Trophoblast cell (in vitro differentiated cells and primary cell): Measurements from ENCODE around the gene C2orf81.
A peak's percentile ranks its signal among the peaks of the same experiment; 100 is the strongest.

ENCODE experiments used
- DNase-seq, 2 donors: peaks; one replicate each; pipeline ENCODE4 v3.0.0-alpha.2; 2016
- H2AFZ ChIP-seq: 2 replicates; pipeline ENCODE4 v1.6.1; 2013; ENCODE audit warnings: low read length, moderate library complexity, mild to moderate bottlenecking; ENCODE audit not compliant: insufficient read depth, poor library complexity
- H2AK5ac ChIP-seq: 2 replicates; pipeline ENCODE4 v1.6.1; 2013; ENCODE audit warnings: mild to moderate bottlenecking, low read length
- H2BK120ac ChIP-seq: 2 replicates; pipeline ENCODE4 v1.6.1; 2013; ENCODE audit warnings: low read length, mild to moderate bottlenecking, moderate library complexity; ENCODE audit not compliant: insufficient read depth, poor library complexity
- H2BK12ac ChIP-seq: 2 replicates; pipeline ENCODE4 v1.6.1; 2013; ENCODE audit warnings: mild to moderate bottlenecking, low read length, moderate library complexity
- H2BK5ac ChIP-seq: 2 replicates; pipeline ENCODE4 v1.6.1; 2013; ENCODE audit warnings: low read length, low read depth, moderate library complexity, mild to moderate bottlenecking; ENCODE audit not compliant: poor library complexity
- H3K14ac ChIP-seq: 2 replicates; pipeline ENCODE4 v1.6.1; 2013; ENCODE audit warnings: mild to moderate bottlenecking, low read length
- H3K18ac ChIP-seq: 2 replicates; pipeline ENCODE4 v1.6.1; 2013; ENCODE audit warnings: mild to moderate bottlenecking, low read length
- H3K23ac ChIP-seq: 2 replicates; pipeline ENCODE4 v1.6.1; 2013; ENCODE audit warnings: low read length
- H3K27ac ChIP-seq: 2 replicates; pipeline ENCODE4 v1.5.1; 2013; ENCODE audit warnings: low read depth, mild to moderate bottlenecking, inconsistent platforms, low read length, moderate library complexity
- H3K27me3 ChIP-seq: 2 replicates; pipeline ENCODE4 v1.6.1; 2013; ENCODE audit warnings: inconsistent platforms, mild to moderate bottlenecking, low read length, moderate library complexity; ENCODE audit not compliant: insufficient read depth
- H3K36me3 ChIP-seq, 2 experiments: 1 replicate in 1 of 2; 2 replicates in 1 of 2; pipeline ENCODE4 v1.6.1; 2013; ENCODE audit warnings: low read length in 2 of 2, mild to moderate bottlenecking in 2 of 2, moderate library complexity in 1 of 2; ENCODE audit not compliant: insufficient read depth in 2 of 2, control insufficient read depth in 1 of 2
- H3K4ac ChIP-seq: 2 replicates; pipeline ENCODE4 v1.6.1; 2013; ENCODE audit warnings: low read depth, mild to moderate bottlenecking, low read length, moderate library complexity
- H3K4me1 ChIP-seq, 2 experiments: 1 replicate in 1 of 2; 2 replicates in 1 of 2; pipeline ENCODE4 v1.6.1; 2013; ENCODE audit warnings: low read length in 2 of 2, mild to moderate bottlenecking in 2 of 2, moderate library complexity in 1 of 2; ENCODE audit not compliant: insufficient read depth in 2 of 2, control insufficient read depth in 1 of 2
- H3K4me2 ChIP-seq: 2 replicates; pipeline ENCODE4 v1.6.1; 2013; ENCODE audit warnings: inconsistent platforms, mild to moderate bottlenecking, low read length, moderate library complexity
- H3K4me3 ChIP-seq: 2 replicates; pipeline ENCODE4 v1.5.1; 2013; ENCODE audit warnings: mild to moderate bottlenecking, low read depth, low read length, inconsistent platforms
- H3K79me1 ChIP-seq: one replicate; pipeline ENCODE4 v1.6.1; 2013; ENCODE audit warnings: low read length
- H3K79me2 ChIP-seq: 2 replicates; pipeline ENCODE4 v1.6.1; 2013; ENCODE audit warnings: low read length, mild to moderate bottlenecking; ENCODE audit not compliant: control insufficient read depth, insufficient read depth, poor library complexity
- H3K9ac ChIP-seq: 2 replicates; pipeline ENCODE4 v1.6.1; 2013; ENCODE audit warnings: mild to moderate bottlenecking, low read length
- H3K9me3 ChIP-seq: 2 replicates; pipeline ENCODE4 v1.6.1; 2013; ENCODE audit warnings: low read depth, mild to moderate bottlenecking, control low read depth, inconsistent platforms, low read length; ENCODE audit not compliant: insufficient read depth
- H4K12ac ChIP-seq: 2 replicates; pipeline ENCODE4 v1.6.1; 2013; ENCODE audit warnings: low read depth, mild to moderate bottlenecking, low read length, moderate library complexity
- H4K8ac ChIP-seq: 2 replicates; pipeline ENCODE4 v1.6.1; 2013; ENCODE audit warnings: low read depth, mild to moderate bottlenecking, low read length, moderate library complexity
- H4K91ac ChIP-seq: one replicate; pipeline ENCODE4 v1.6.1; 2013; ENCODE audit warnings: low read depth, mild to moderate bottlenecking, low read length, moderate library complexity
- WGBS: extraction: QIAGEN DNeasy Blood & Tissue Kit; methylation state at CpG from one replicate; pipeline ENCODE4 v1.1.7; 2013; ENCODE audit warnings: missing lambda C conversion rate; ENCODE audit not compliant: insufficient read length, insufficient coverage; ENCODE audit errors: extremely low coverage; 5-methylcytosine and 5-hydroxymethylcytosine counted together

C2orf81 gene

GRCh38 chr2:74383254-74383653 lies 38.2 kb downstream of the C2orf81 start:
- no peak overlapping the region for H4K8ac ChIP-seq
- H3K4ac ChIP-seq = no peak overlapping the region
- no peak overlapping the region for H3K9ac ChIP-seq
- H2AFZ ChIP-seq = no peak overlapping the region
- H3K9me3 ChIP-seq = no peaks in the 10 kb centered on the region
- H2AK5ac ChIP-seq = no peak overlapping the region
- no peak overlapping the region for H2BK5ac ChIP-seq
- no peak overlapping the region for H4K91ac ChIP-seq
- no CpG with 5 or more reads among the region's 1 CpG for WGBS
- H2BK120ac ChIP-seq = no peak overlapping the region
- no peak overlapping the region for H4K12ac ChIP-seq
- H3K4me2 ChIP-seq = no peak overlapping the region
- H3K79me1 ChIP-seq = no peaks in the 10 kb centered on the region
- no peak overlapping the region for H2BK12ac ChIP-seq
- H3K4me3 ChIP-seq = no peak overlapping the region
- no peak for DNase-seq
- H3K27ac ChIP-seq = no peak overlapping the region
- H3K18ac ChIP-seq = no peak overlapping the region
- peaks cover 5 to 8% of the 10 kb centered on the region in 2 experiments for H3K4me1 ChIP-seq
- H3K23ac ChIP-seq = no peak overlapping the region
- H3K36me3 ChIP-seq = peaks cover 4 to 9% of the 10 kb centered on the region in 2 experiments
- H3K14ac ChIP-seq = no peak overlapping the region
- peaks cover 3% of the 10 kb centered on the region for H3K79me2 ChIP-seq
- H3K27me3 ChIP-seq = no peaks in the 10 kb centered on the region

GRCh38 chr2:74381751-74382150 lies 39.7 kb downstream of the C2orf81 start:
- no peaks in the 10 kb centered on the region for H3K9me3 ChIP-seq
- no peak overlapping the region for H3K18ac ChIP-seq
- no peak overlapping the region for H3K4ac ChIP-seq
- H3K79me2 ChIP-seq = peaks cover 3% of the 10 kb centered on the region
- H3K4me3 ChIP-seq = no peak overlapping the region
- H2BK120ac ChIP-seq = no peak overlapping the region
- no peak overlapping the region for H2BK12ac ChIP-seq
- no peak overlapping the region for H4K8ac ChIP-seq
- DNase-seq = no peak
- no peak overlapping the region for H2BK5ac ChIP-seq
- peaks cover 5 to 8% of the 10 kb centered on the region in 2 experiments for H3K4me1 ChIP-seq
- H3K4me2 ChIP-seq = no peak overlapping the region
- H3K27ac ChIP-seq = no peak overlapping the region
- no peak overlapping the region for H2AFZ ChIP-seq
- H4K91ac ChIP-seq = no peak overlapping the region
- no peak overlapping the region for H3K14ac ChIP-seq
- no peaks in the 10 kb centered on the region for H3K79me1 ChIP-seq
- no peak overlapping the region for H2AK5ac ChIP-seq
- H3K23ac ChIP-seq = no peak overlapping the region
- no peak overlapping the region for H4K12ac ChIP-seq
- no CpG with 5 or more reads among the region's 3 CpGs for WGBS
- no peak overlapping the region for H3K9ac ChIP-seq
- peaks cover 10 to 20% of the 10 kb centered on the region in 2 experiments for H3K36me3 ChIP-seq
- H3K27me3 ChIP-seq = no peaks in the 10 kb centered on the region

GRCh38 chr2:74379851-74380789 lies 41.3 kb downstream of the C2orf81 start, which contains the start of gene DCTN1:
DCTN1 (minus strand) TSS chr2:74380311; CDS start chr2:74380037, 274 bp downstream.
- no peak within 1 kb of the TSS for H2AFZ ChIP-seq
- H4K91ac ChIP-seq = no peak within 1 kb of the TSS

GRCh38 chr2:74378007-74378406 lies 43.4 kb downstream of the C2orf81 start:
- WGBS = no CpG with 5 or more reads among the region's 10 CpGs
- H3K27me3 ChIP-seq = no peaks in the 10 kb centered on the region
- H3K27ac ChIP-seq = no peak overlapping the region
- H3K79me2 ChIP-seq = peaks cover 3% of the 10 kb centered on the region
- H3K4ac ChIP-seq = no peak overlapping the region
- no peak overlapping the region for H3K14ac ChIP-seq
- H2BK12ac ChIP-seq = no peak overlapping the region
- H3K4me1 ChIP-seq = peaks cover 5 to 24% of the 10 kb centered on the region in 2 experiments
- H4K91ac ChIP-seq = no peak overlapping the region
- no peak overlapping the region for H3K23ac ChIP-seq
- H2BK120ac ChIP-seq = no peak overlapping the region
- H2BK5ac ChIP-seq = no peak overlapping the region
- H3K4me3 ChIP-seq = no peak overlapping the region
- DNase-seq = no peak
- peaks cover 15 to 26% of the 10 kb centered on the region in 2 experiments for H3K36me3 ChIP-seq
- no peak overlapping the region for H2AFZ ChIP-seq
- no peak overlapping the region for H3K4me2 ChIP-seq
- H3K79me1 ChIP-seq = no peaks in the 10 kb centered on the region
- H2AK5ac ChIP-seq = no peak overlapping the region
- H3K18ac ChIP-seq = no peak overlapping the region
- H3K9ac ChIP-seq = no peak overlapping the region
- no peak overlapping the region for H4K12ac ChIP-seq
- no peaks in the 10 kb centered on the region for H3K9me3 ChIP-seq
- H4K8ac ChIP-seq = no peak overlapping the region

More at GRCh38 chr2:74379851-74380789, 41.3 kb downstream of the C2orf81 start, which contains the start of gene DCTN1:
- peak in 1 of 2 donors; percentile 6 for DNase-seq
- Histone ChIP-seq H3K9me3 (no peaks in the 10 kb centered on the region), H3K27ac (no peak within 1 kb of the TSS), H2BK5ac (no peak within 1 kb of the TSS), H3K4me1 (peaks cover 5 to 8% of the 10 kb centered on the region in 2 experiments), H3K23ac (no peak within 1 kb of the TSS), H3K4me3 (no peak within 1 kb of the TSS), H3K79me2 (peaks cover 3% of the 10 kb centered on the region), H3K36me3 (peaks cover 14 to 26% of the 10 kb centered on the region in 2 experiments), H2AK5ac (no peak within 1 kb of the TSS), H3K79me1 (no peaks in the 10 kb centered on the region), H2BK120ac (no peak within 1 kb of the TSS), H4K8ac (no peak within 1 kb of the TSS), H3K9ac (no peak within 1 kb of the TSS), H3K4me2 (peak within 1 kb of the TSS; percentile 35), H3K4ac (peak within 1 kb of the TSS; percentile 53), H2BK12ac (no peak within 1 kb of the TSS), H3K14ac (no peak within 1 kb of the TSS), H4K12ac (no peak within 1 kb of the TSS), H3K18ac (peak within 1 kb of the TSS; percentile 22), H3K27me3 (no peaks in the 10 kb centered on the region)
- no CpG with 5 or more reads among the region's 14 CpGs for WGBS
